ENCODE results near the gene MORC3. TPM values are rescaled to one million over a fixed set of nuclear protein-coding genes. Genes with fewer than 3 reads are reported as not detected.

The MORC3 gene
- total and polyA plus RNA-seq, 9 of the 15 experiments (the other 6 are each of a cell fraction or from before 2014, with no cell fraction given), result 12.7 to 53.7 (median 36.0) TPM

DNA sequence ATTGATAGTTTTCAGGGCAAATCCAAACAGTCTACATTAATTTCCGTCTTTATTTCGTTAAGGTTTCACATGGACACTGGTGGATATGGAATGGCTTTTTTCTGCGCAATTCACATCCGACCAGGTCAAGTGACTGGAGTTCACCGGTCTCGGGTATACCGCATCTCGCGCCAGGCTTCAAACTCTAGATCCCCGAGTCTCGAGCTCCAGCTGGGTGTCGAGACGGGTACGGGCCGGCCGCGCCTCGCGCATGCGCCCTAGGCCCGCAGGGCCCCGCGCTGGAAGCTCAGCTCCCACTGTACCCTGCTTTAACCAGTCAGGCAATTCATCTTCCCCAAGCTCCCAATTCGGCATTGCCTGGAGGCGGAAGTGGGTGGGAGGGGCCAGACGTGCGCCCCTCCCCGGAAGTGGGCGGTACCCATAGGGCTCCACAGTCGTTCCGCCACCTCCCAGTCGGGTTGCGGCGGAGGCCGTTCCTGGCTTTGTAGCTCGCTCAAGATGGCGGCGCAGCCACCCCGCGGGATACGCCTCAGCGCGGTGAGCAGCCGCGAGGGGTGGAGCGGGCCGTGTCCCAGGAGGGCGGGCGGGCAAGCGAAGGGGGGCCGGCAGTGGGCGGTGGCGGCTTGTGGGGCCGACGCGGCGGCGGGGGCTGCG is at the start of gene MORC3 (continued):
- TF ChIP-seq, protein P1, sequence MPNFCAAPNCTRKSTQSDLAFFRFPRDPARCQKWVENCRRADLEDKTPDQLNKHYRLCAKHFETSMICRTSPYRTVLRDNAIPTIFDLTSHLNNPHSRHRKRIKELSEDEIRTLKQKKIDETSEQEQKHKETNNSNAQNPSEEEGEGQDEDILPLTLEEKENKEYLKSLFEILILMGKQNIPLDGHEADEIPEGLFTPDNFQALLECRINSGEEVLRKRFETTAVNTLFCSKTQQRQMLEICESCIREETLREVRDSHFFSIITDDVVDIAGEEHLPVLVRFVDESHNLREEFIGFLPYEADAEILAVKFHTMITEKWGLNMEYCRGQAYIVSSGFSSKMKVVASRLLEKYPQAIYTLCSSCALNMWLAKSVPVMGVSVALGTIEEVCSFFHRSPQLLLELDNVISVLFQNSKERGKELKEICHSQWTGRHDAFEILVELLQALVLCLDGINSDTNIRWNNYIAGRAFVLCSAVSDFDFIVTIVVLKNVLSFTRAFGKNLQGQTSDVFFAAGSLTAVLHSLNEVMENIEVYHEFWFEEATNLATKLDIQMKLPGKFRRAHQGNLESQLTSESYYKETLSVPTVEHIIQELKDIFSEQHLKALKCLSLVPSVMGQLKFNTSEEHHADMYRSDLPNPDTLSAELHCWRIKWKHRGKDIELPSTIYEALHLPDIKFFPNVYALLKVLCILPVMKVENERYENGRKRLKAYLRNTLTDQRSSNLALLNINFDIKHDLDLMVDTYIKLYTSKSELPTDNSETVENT (CRISPR knock-in tag; IDR thresholded peaks at IDR 0.05), result no peak
- TF ChIP-seq, protein P2, sequence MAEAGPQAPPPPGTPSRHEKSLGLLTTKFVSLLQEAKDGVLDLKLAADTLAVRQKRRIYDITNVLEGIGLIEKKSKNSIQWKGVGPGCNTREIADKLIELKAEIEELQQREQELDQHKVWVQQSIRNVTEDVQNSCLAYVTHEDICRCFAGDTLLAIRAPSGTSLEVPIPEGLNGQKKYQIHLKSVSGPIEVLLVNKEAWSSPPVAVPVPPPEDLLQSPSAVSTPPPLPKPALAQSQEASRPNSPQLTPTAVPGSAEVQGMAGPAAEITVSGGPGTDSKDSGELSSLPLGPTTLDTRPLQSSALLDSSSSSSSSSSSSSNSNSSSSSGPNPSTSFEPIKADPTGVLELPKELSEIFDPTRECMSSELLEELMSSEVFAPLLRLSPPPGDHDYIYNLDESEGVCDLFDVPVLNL (CRISPR knock-in tag; IDR thresholded peaks at IDR 0.05; ENCODE audit: low read depth), result no peak
- TF ChIP-seq, protein P3, sequence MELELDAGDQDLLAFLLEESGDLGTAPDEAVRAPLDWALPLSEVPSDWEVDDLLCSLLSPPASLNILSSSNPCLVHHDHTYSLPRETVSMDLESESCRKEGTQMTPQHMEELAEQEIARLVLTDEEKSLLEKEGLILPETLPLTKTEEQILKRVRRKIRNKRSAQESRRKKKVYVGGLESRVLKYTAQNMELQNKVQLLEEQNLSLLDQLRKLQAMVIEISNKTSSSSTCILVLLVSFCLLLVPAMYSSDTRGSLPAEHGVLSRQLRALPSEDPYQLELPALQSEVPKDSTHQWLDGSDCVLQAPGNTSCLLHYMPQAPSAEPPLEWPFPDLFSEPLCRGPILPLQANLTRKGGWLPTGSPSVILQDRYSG (tag; conservative IDR thresholded peaks at IDR 0.05; ENCODE audit: low read depth), result no peak
- TF ChIP-seq, protein P4, sequence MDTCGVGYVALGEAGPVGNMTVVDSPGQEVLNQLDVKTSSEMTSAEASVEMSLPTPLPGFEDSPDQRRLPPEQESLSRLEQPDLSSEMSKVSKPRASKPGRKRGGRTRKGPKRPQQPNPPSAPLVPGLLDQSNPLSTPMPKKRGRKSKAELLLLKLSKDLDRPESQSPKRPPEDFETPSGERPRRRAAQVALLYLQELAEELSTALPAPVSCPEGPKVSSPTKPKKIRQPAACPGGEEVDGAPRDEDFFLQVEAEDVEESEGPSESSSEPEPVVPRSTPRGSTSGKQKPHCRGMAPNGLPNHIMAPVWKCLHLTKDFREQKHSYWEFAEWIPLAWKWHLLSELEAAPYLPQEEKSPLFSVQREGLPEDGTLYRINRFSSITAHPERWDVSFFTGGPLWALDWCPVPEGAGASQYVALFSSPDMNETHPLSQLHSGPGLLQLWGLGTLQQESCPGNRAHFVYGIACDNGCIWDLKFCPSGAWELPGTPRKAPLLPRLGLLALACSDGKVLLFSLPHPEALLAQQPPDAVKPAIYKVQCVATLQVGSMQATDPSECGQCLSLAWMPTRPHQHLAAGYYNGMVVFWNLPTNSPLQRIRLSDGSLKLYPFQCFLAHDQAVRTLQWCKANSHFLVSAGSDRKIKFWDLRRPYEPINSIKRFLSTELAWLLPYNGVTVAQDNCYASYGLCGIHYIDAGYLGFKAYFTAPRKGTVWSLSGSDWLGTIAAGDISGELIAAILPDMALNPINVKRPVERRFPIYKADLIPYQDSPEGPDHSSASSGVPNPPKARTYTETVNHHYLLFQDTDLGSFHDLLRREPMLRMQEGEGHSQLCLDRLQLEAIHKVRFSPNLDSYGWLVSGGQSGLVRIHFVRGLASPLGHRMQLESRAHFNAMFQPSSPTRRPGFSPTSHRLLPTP (IDR thresholded peaks at IDR 0.05; ENCODE audit: borderline replicate concordance, extremely low read depth, insufficient read length), result no peak
- TF ChIP-seq ATF7 (IDR thresholded peaks at IDR 0.05), result peak; percentile 76
- TF ChIP-seq ZNF445 (CRISPR knock-in tag; IDR thresholded peaks at IDR 0.05; ENCODE audit: low read depth), result no peak
- TF ChIP-seq FOXK1 (CRISPR knock-in tag; IDR thresholded peaks at IDR 0.05; ENCODE audit: borderline replicate concordance), result no peak
- TF ChIP-seq ZKSCAN3 (CRISPR knock-in tag; IDR thresholded peaks at IDR 0.05), result no peak
- no peak for TF ChIP-seq ZNF41 (CRISPR knock-in tag; conservative IDR thresholded peaks at IDR 0.05)
- 0 out of 2 replicates have a peak, but pooled peaks have one; percentile 7 for TF ChIP-seq SMARCA4 (IDR thresholded peaks at IDR 0.05)
- TF ChIP-seq CCAR2 (IDR thresholded peaks at IDR 0.05; ENCODE audit: low read depth, low read length), result no peak
- no peak for TF ChIP-seq KLF16 (IDR thresholded peaks at IDR 0.05)
- TF ChIP-seq TAF7 (tag; IDR thresholded peaks at IDR 0.05), result no peak
- TF ChIP-seq NRF1 (conservative IDR thresholded peaks at IDR 0.05 in 1 of 2, IDR thresholded peaks at IDR 0.05 in 1 of 2), result peak; percentile 98
- TF ChIP-seq ZNF282 (CRISPR knock-in tag; IDR thresholded peaks at IDR 0.05), result no peak; the same call in 1 of the 2 replicates
- TF ChIP-seq HIVEP1 (CRISPR knock-in tag; IDR thresholded peaks at IDR 0.05), result no peak
- no peak for TF ChIP-seq SLC30A9 (CRISPR knock-in tag; IDR thresholded peaks at IDR 0.05)
- no peak for TF ChIP-seq MECOM (CRISPR knock-in tag; IDR thresholded peaks at IDR 0.05)
- TF ChIP-seq, protein P5, sequence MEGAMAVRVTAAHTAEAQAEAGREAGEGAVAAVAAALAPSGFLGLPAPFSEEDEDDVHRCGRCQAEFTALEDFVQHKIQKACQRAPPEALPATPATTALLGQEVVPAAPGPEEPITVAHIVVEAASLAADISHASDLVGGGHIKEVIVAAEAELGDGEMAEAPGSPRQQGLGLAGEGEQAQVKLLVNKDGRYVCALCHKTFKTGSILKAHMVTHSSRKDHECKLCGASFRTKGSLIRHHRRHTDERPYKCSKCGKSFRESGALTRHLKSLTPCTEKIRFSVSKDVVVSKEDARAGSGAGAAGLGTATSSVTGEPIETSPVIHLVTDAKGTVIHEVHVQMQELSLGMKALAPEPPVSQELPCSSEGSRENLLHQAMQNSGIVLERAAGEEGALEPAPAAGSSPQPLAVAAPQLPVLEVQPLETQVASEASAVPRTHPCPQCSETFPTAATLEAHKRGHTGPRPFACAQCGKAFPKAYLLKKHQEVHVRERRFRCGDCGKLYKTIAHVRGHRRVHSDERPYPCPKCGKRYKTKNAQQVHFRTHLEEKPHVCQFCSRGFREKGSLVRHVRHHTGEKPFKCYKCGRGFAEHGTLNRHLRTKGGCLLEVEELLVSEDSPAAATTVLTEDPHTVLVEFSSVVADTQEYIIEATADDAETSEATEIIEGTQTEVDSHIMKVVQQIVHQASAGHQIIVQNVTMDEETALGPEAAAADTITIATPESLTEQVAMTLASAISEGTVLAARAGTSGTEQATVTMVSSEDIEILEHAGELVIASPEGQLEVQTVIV (CRISPR knock-in tag; IDR thresholded peaks at IDR 0.05; ENCODE audit: borderline replicate concordance), result no peak
